ACC112 (cell line): Measurements from ENCODE around the gene ZNF346.

Experiments used
- H2AFZ ChIP-seq: fragments of 200-600 bp; sonication (generic); one replicate; pipeline ENCODE4 v1.6.0; 2017; ENCODE audit warnings: antibody characterized with exemption, low read length; ENCODE audit not compliant: unreplicated experiment
- H3K27ac ChIP-seq: fragments of 200-600 bp; sonication (generic); 2 replicates; pipeline ENCODE4 v1.5.1; 2014; ENCODE audit warnings: low read depth, mild to moderate bottlenecking, antibody characterized with exemption, low read length, moderate library complexity
- H3K27me3 ChIP-seq: fragments of 200-600 bp; sonication (generic); 2 replicates; pipeline ENCODE4 v1.6.1; 2014; ENCODE audit warnings: mild to moderate bottlenecking, antibody characterized with exemption, low read length, moderate library complexity, mixed read lengths; ENCODE audit not compliant: insufficient read depth
- H3K36me3 ChIP-seq: fragments of 200-600 bp; sonication (generic); 2 replicates; pipeline ENCODE4 v1.6.1; 2016; ENCODE audit warnings: mild to moderate bottlenecking, antibody characterized with exemption, low read length, moderate library complexity, mixed read lengths; ENCODE audit not compliant: insufficient read depth
- H3K4me1 ChIP-seq: fragments of 200-600 bp; sonication (generic); one replicate; pipeline ENCODE4 v1.6.1; 2016; ENCODE audit warnings: low read length, mixed read lengths; ENCODE audit not compliant: insufficient read depth, unreplicated experiment, control insufficient read depth
- H3K4me3 ChIP-seq: fragments of 200-600 bp; sonication (generic); 2 replicates; pipeline ENCODE4 v1.5.1; 2014; ENCODE audit warnings: mild to moderate bottlenecking, low read depth, low read length
- H3K79me2 ChIP-seq: fragments of 200-600 bp; sonication (generic); one replicate; pipeline ENCODE4 v1.6.0; 2016; ENCODE audit warnings: low read length; ENCODE audit not compliant: control insufficient read depth, unreplicated experiment, insufficient read depth

The ZNF346 gene

GRCh38 chr5:177085985-177086653, 63.6 kb downstream of the ZNF346 start:
- Histone ChIP-seq H3K4me3 (no peak overlapping the region), H3K79me2 (no peaks in the 10 kb centered on the region), H3K4me1 (no peaks in the 10 kb centered on the region), H3K27me3 (peaks cover 20% of the 10 kb centered on the region), H3K27ac (no peak overlapping the region), H3K36me3 (no peaks in the 10 kb centered on the region), H2AFZ (no peak overlapping the region)

GRCh38 chr5:177086654-177087397, 64.3 kb downstream of the ZNF346 start, which contains the start of gene FGFR4:
FGFR4 (plus strand) TSS chr5:177086915; CDS start chr5:177089603, 2,688 bp downstream.
- Histone ChIP-seq H3K4me1 (no peaks in the 10 kb centered on the region), H3K79me2 (no peaks in the 10 kb centered on the region), H3K27me3 (peaks cover 20% of the 10 kb centered on the region), H3K36me3 (no peaks in the 10 kb centered on the region), H2AFZ (peak within 1 kb of the TSS; percentile 85), H3K27ac (no peak within 1 kb of the TSS), H3K4me3 (peak within 1 kb of the TSS; percentile 73)

- H3K4me1 ChIP-seq = no peaks in the 10 kb centered on the region
- H3K27ac ChIP-seq = no peak overlapping the region
- peak overlapping the region; percentile 73; the same call in 1 of the 2 replicates for H3K4me3 ChIP-seq
- no peaks in the 10 kb centered on the region for H3K36me3 ChIP-seq
- no peaks in the 10 kb centered on the region for H3K79me2 ChIP-seq
- H2AFZ ChIP-seq = peak overlapping the region; percentile 85
- H3K27me3 ChIP-seq = peaks cover 20% of the 10 kb centered on the region
Measured at GRCh38 chr5:177087398-177088005, 65.0 kb downstream of the ZNF346 start.

- no peaks in the 10 kb centered on the region for H3K79me2 ChIP-seq
- no peak overlapping the region for H2AFZ ChIP-seq
- no peaks in the 10 kb centered on the region for H3K4me1 ChIP-seq
- no peak overlapping the region for H3K27ac ChIP-seq
- H3K4me3 ChIP-seq = no peak overlapping the region
- no peaks in the 10 kb centered on the region for H3K36me3 ChIP-seq
- H3K27me3 ChIP-seq = peaks cover 14% of the 10 kb centered on the region
Measured at GRCh38 chr5:177089127-177089526, 66.6 kb downstream of the ZNF346 start.

- H3K4me3 ChIP-seq = no peak overlapping the region
- H3K36me3 ChIP-seq = no peaks in the 10 kb centered on the region
- H3K79me2 ChIP-seq = no peaks in the 10 kb centered on the region
- no peak overlapping the region for H2AFZ ChIP-seq
- peaks cover 13% of the 10 kb centered on the region; the same call in 1 of the 2 replicates for H3K27me3 ChIP-seq
- no peak overlapping the region for H3K27ac ChIP-seq
- peaks cover 3% of the 10 kb centered on the region for H3K4me1 ChIP-seq
Measured at GRCh38 chr5:177089825-177090641, 67.5 kb downstream of the ZNF346 start.

GRCh38 chr5:177090813-177091212, 68.3 kb downstream of the ZNF346 start:
- no peak overlapping the region for H3K27ac ChIP-seq
- H3K36me3 ChIP-seq = no peaks in the 10 kb centered on the region
- H3K27me3 ChIP-seq = peaks cover 9% of the 10 kb centered on the region; the same call in 1 of the 2 replicates
- H3K4me1 ChIP-seq = peaks cover 3% of the 10 kb centered on the region
- no peak overlapping the region for H3K4me3 ChIP-seq
- H2AFZ ChIP-seq = no peak overlapping the region
- no peaks in the 10 kb centered on the region for H3K79me2 ChIP-seq

- no peak overlapping the region for H3K4me3 ChIP-seq
- no peak overlapping the region for H2AFZ ChIP-seq
- H3K27me3 ChIP-seq = peaks cover 9% of the 10 kb centered on the region; the same call in 1 of the 2 replicates
- peaks cover 3% of the 10 kb centered on the region for H3K4me1 ChIP-seq
- H3K27ac ChIP-seq = no peak overlapping the region
- H3K36me3 ChIP-seq = no peaks in the 10 kb centered on the region
- H3K79me2 ChIP-seq = no peaks in the 10 kb centered on the region
Measured at GRCh38 chr5:177091232-177091631, 68.7 kb downstream of the ZNF346 start.

GRCh38 chr5:177092178-177093081, 69.9 kb downstream of the ZNF346 start:
- Histone ChIP-seq H3K4me1 (peaks cover 3% of the 10 kb centered on the region), H2AFZ (no peak overlapping the region), H3K79me2 (no peaks in the 10 kb centered on the region), H3K36me3 (no peaks in the 10 kb centered on the region), H3K27ac (no peak overlapping the region), H3K4me3 (no peak overlapping the region), H3K27me3 (peaks cover 3% of the 10 kb centered on the region; the same call in 1 of the 2 replicates)

GRCh38 chr5:177093082-177093712, 70.7 kb downstream of the ZNF346 start:
- H2AFZ ChIP-seq = no peak overlapping the region
- no peak overlapping the region for H3K27ac ChIP-seq
- H3K4me3 ChIP-seq = no peak overlapping the region
- peaks cover 3% of the 10 kb centered on the region for H3K4me1 ChIP-seq
- no peaks in the 10 kb centered on the region for H3K27me3 ChIP-seq
- H3K36me3 ChIP-seq = no peaks in the 10 kb centered on the region
- H3K79me2 ChIP-seq = no peaks in the 10 kb centered on the region
